Endometrial microvascular endothelial cells (primary cell): Measurements from ENCODE around the gene BCL10. TPM values are rescaled to one million over a fixed set of nuclear protein-coding genes. Genes with fewer than 3 reads are reported as not detected.

ENCODE experiments used
- in situ Hi-C: cut with HindIII; loops from 2 replicates; pipeline ENCODE4 v1.10.0; 2017; ENCODE audit warnings: low sequenced_read_pairs, low pct_unique_long_range_greater_than_20kb; ENCODE audit errors: inconsistent ontology term
- total RNA-seq: library from RNA; depleted of rRNA; stranded (reverse); fragments of >200 nt; gene quantifications from one replicate; pipeline ENCODE4 v1.2.3, GENCODE V29; 2015; ENCODE audit errors: inconsistent ontology term

BCL10 gene
- 73.1 TPM for total RNA-seq

DNA sequence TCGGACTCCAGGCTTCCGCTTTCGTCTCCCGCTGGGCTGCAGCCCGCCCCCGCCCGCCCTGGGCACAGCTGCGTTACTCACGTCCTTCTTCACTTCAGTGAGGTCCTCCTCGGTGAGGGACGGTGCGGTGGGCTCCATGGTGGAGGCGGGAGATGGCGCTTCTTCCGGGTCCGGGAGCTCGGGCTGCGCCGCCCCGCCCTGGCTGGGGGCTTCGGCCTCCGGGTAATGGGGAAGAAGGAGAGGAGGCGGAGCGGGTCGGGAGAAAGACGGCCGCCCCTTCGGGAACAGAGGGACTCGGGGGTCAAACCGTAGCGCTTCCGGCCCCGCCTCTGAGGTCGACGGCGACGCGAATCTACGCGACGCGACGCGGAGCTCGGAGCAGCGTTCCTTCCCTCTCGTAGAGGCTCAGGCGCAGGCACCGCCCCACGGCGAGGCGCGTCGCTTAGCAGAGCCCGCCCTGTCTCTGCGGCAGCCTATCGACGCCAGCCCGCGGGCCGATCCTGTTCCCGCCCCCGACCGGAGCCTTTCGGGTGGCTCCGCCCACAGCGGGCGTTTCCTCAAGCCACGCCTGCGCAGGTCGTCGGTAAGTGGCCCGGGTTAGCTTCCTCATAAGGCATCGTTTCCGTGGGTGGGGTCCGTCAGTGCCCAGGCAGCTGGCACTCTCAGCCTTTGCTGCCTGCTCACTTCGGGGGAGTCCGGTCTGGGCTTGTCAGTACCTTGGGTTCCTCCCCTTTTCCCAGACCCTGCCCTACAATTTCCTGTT, at the start of gene BCL10:
BCL10 (minus strand) TSS at position 418 of the 763 bp plus-strand sequence; CDS start at position 138, 280 bp downstream.
- in situ Hi-C loops = no loop called here

DNA sequence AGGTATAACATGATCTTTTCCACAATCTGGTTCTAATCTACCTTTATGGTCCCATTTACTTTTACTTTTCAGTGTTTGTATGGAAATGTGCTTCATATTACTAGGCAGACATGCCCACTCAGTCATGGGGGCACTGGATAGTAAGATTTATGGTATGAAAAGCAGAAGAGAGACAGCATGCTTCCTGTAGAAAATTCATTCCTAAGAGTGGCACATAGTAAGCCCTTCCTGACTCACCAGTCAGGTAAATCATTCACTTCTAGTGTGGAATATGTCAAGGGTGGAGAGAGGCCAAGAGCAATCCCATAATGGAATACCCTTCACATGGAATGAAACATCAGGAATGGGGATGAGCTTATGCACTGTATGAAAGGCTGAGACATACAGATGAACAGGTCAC, 49.5 kb upstream of the BCL10 start:
- in situ Hi-C loops = no loop called here

DNA sequence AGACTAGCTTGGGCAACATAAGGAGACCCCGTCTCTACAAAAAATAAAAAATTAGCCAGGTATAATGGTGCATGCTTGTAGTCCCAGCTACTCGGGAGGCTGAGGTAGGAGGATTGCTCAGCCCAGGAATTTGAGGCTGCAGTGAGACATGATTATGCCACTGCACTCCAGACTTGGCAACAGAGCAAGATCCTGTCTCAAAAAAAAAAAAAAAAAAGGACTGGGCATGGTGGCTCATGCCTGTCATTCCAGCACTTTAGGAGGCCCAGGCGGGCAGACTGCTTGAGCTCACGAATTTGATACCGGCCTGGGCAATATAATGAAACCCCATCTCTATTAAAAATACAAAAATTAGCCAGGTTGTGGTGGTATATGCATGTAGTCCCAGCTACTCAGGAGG, 47.3 kb upstream of the BCL10 start:
- in situ Hi-C loops = no loop called here

DNA sequence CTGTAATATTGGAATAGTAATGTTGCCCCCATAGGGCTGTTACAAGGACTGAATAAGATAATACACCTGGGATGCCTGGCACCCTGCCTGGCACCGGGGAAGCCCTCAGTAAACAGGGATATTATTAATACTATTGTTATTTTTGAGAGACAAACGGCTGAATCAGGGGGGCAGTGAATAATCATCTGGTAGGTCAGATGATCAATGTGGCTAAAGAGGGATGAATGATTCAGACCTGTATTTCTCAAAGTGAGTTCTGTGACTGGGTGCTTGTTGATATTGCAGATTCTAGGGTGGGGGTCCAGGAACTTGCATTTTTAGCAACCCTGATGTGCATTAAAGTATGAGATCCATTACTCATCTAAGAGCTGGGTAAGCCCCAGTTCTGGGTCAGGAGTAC, 46.2 kb upstream of the BCL10 start:
- in situ Hi-C loops = no loop called here

DNA sequence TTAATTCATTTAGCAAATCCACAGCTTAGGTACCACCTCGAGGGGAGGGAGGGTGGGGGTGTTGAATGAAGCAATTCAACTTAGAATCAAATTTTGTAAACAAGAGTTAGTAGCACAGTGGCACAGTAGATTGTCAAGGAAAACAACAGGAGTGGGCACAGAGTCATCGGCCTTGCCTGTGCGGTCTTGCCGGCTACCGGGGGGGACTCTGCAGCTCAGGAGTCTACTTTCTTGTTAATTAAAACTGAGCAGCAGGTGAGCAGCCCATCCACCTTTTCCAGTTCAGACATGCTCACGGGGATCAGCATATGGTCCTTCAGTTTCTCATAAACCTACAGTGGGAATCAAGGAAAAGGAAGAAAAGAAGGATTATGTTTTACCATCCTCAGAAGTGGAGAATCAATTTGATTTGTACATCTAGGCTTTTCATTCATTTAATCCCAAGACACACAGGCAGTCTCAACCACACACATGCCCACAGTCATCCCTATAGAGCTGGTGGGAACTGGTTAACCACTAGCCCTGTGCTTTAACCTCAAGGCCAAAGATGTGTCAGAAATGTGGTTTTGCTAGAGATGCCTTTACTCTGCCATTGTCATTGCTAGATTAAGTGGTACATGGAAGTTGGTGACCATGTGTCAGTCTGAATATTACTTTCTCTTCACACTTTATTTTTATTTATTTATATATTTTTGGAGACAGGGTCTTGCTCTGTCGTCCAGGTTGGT, 45.0 kb upstream of the BCL10 start:
- in situ Hi-C loops = no loop called here

DNA sequence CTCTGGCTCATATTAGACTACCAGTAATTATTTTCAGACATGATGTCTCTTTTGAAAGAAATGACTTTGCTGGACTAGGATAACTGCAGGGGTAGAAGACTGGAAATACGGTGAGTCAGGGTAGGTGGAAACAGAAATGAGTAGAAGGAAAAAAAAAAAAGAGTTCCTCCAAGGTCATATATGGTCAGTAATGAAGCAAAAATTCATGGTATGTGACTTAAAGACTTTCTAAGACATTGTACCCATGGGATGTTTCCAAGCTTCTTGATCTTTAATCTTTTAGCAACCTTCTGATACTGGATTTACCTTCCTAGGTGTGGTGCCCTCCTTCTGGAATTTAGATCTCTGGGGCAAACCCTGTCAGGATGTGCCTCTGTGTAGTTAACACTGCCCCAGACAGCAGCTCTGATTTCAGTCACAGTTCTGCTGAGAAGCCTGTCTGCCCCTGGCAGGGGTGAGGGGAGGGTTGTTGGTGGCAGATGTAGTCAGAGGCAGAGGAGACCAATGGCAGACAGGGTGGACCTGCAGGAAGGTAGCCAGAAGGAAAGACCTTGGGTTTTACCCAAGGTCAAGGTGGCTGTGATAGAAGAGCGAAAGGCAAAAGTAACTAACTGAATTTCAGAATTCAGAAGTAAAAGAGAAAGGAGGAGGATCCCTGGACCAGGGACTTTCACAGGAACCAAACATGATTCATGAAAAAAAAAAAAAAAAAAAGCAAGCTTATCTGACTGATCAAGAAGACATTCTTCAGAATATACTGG, 44.1 kb upstream of the BCL10 start:
- in situ Hi-C loops = no loop called here

DNA sequence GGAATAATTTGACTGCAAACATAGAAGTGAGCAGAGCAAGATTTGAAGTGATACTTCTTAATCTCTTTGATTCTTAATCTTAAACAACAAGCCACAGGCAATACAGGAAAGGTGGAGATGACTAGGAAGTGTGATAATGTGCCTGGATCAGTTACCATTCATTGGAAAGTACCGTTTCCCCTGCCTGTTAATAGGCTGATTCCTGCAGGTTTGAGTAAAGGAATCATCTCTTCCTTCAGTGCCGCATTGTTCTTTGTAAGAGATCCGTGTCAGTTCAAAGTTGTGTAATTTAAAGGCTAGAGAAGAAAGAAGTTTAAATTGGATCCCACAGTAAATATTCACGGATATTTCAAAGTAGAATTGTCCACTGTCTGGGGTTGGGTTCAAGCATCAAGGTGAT, 43.5 kb upstream of the BCL10 start:
- in situ Hi-C loops = loop anchor here (10.0 kb wide), 1 partner anchor 245 kb away; no protein-coding TSS in a partner anchor

DNA sequence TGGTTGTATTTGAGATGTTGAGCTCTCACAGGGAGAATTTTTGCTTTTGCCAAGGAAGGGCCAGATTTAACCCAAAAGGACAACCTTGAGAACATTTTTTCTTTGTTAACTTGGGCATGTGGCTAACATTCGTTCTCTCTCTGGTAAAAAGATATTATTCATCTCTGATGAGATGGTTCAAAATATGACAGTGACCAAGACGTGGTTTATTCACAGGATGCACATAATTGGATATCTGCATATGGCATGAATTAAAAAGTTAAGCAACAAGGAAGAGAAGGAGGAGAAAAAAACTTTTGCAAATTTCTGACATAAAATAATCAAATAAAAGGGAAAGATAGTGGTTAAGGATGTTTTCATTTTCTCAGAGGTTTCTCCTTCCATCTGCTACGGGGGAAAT, 43.1 kb upstream of the BCL10 start:
- in situ Hi-C loops = loop anchor here (10.0 kb wide), 1 partner anchor 245 kb away; no protein-coding TSS in a partner anchor

DNA sequence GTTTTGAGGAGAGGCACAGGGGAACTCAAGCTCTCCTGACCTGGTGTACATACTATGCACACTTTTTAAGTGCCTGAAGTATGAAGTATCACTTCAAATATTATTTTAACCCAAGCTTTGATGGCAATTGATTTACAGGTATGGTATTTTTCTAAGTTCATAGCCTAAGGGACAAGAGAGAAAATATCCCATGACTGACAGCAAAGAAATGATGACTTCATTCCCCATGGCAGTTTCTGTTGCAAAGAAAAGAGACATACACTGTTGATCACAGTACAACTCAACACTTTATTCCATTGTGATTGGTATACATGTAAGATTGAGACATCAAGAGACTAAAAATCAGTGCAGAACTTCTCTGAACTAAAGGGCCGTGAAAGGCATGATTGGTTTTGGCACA, 41.8 kb upstream of the BCL10 start:
- in situ Hi-C loops = loop anchor here (10.0 kb wide), 1 partner anchor 247 kb away; no protein-coding TSS in a partner anchor

DNA sequence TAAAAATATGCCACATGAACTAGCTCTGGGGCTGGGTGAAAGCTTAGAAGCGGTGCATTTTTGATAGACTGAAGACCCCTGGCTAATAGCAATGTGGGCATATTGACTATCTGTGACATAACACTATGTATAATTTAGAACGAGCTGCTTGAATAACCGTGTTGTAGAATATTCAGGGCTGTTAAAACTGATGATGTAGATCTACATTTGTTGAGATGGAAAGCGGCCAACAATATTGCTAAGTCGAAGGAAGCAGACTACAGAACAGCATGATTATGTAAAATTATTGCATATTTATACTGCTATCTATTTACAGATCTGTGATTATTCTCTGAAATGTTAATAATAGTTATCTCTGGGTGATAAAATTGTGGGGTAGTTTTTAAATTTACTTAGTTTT, 41.1 kb upstream of the BCL10 start:
- in situ Hi-C loops = loop anchor here (10.0 kb wide), 1 partner anchor 247 kb away; no protein-coding TSS in a partner anchor

DNA sequence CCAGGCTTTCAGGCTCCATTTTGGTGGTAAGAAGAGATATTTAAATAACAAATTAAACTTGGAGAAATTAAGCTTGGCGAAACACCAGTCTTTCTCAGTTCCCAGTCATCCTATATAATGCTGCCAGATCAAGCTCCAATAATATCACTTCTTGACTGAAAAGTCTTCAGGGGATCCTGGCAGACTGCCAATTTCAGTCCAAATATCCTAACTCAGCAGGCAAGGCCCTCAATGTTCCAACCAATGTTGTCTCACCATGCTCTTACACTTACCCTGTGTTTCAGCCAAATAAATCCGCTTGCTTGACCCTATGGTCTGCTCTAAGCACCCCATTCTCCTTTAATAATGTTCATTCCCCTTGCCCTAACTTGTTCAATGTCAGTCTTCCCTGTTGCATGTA, 39.9 kb upstream of the BCL10 start:
- in situ Hi-C loops = loop anchor here (10.0 kb wide), 1 partner anchor 248 kb away; no protein-coding TSS in a partner anchor

DNA sequence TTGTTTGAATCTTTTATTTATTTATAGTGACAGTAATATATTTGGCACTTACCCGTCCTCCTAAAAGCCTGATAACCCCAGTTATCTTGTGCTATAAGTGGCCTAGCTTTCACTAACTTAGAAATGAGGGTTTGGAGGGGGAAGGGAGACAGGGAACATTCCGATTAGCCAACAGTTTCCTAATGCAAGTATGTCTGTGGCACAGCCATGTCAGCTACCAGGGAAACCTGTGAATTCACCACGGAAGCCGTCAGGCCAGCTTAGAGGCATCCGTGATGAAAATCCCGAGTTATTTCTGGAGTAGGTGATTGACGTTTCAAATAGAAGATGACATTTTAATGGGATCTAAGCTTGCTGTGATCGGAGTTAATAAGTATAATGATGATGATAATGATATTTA, 39.4 kb upstream of the BCL10 start:
- in situ Hi-C loops = loop anchor here (10.0 kb wide), 1 partner anchor 249 kb away; no protein-coding TSS in a partner anchor

DNA sequence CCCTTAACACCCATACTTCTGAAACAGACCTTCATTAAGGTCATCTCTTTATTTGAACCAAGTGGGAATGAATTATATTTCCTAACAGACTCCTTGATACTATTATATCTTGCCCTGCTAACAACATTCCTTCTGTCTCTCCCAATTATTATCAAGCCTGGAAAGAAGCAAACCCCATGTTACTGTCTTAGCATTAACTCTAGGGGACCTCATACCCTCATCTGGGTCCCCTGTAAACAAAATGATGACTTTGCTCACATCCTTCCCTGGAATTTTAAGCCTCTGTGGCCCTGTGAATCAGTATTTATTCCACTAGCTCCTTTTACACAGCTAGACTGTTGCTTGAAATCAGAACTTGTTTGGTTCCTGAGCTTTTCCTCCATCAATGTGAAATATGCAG, 38.3 kb upstream of the BCL10 start:
- in situ Hi-C loops = loop anchor here (10.0 kb wide), 1 partner anchor 250 kb away; no protein-coding TSS in a partner anchor

DNA sequence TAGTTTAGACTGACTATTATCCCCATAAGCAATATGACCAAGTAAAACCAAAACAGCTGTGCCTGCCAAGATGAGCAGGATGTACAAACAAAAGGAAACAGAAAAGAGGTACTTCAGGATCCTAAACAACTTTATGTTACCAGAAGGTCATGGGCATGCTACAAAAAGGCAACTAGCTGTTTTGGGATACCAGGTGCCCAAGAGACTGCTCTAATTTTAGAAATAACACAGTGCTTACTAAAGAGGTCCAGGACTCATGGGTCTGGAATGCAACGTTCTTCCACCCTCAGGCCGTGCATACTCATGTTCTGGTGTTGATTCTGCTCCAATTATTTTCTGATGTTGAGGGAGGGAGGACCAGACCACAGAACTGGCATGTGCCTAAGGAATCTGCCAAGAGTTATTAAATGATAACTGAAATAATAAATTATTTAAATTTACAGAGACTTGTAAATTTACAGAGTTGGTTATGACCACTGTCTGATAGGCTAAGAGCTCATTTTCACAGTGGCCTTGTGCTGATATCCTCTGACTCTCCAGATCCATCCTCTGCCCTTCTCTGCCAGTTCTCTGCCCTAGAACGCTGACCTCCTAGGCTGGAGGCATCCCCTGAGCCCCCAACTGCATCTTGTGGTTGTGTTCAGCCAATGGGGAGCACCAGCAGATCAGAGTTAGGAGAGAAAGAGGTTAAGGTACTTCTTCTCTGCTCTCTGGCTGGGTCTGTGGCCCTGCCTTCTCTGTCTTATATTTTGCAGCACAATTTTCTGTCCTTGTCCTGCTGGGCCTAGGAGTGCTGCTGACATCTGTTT, 37.7 kb upstream of the BCL10 start:
- in situ Hi-C loops = loop anchor here (10.0 kb wide), 1 partner anchor 251 kb away; no protein-coding TSS in a partner anchor

DNA sequence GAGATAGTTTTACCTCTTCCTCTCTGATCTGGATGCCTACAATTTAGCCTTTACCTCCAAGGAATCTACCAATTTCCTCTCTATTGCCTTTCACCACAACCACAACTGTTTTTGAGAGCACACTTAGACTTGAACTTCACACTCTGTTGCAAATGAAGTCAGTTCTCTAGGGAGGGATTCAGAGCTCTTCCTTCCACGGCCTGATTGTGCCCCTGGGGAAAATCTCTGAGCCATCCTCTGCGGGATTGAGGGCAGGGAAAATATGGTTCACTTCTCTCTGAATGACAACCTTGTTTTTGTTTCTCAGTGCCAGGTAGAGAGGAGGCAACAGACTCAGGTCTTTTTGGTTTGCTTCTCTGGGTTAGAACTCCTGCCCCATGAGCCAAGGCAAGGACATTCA, 35.4 kb upstream of the BCL10 start:
- in situ Hi-C loops = loop anchor here (10.0 kb wide), 1 partner anchor 253 kb away; no protein-coding TSS in a partner anchor

DNA sequence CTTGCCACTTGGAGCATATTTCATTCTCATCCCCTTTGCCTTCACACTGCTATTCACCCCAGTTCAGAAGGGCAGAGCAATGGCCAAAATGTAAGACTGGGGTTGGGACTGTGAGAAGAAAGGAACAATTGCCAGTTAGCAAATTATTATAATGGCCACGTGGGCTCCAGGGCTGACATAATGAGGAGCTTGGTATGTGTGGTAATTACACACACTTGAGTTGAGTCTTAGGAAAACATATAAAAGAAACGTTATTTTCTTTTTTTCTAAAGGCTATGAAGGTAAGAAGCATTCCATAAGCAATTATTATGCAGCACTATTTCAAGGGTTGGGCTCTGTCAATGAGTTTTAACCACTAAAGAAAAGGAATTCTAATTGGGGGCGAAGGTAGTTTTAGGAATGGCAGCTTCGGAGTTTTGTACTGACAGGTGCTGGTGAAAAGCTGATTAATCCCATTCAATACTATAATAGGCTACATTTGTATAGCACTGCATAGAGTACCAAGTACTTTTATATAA, 32.5 kb upstream of the BCL10 start:
- in situ Hi-C loops = no loop called here

DNA sequence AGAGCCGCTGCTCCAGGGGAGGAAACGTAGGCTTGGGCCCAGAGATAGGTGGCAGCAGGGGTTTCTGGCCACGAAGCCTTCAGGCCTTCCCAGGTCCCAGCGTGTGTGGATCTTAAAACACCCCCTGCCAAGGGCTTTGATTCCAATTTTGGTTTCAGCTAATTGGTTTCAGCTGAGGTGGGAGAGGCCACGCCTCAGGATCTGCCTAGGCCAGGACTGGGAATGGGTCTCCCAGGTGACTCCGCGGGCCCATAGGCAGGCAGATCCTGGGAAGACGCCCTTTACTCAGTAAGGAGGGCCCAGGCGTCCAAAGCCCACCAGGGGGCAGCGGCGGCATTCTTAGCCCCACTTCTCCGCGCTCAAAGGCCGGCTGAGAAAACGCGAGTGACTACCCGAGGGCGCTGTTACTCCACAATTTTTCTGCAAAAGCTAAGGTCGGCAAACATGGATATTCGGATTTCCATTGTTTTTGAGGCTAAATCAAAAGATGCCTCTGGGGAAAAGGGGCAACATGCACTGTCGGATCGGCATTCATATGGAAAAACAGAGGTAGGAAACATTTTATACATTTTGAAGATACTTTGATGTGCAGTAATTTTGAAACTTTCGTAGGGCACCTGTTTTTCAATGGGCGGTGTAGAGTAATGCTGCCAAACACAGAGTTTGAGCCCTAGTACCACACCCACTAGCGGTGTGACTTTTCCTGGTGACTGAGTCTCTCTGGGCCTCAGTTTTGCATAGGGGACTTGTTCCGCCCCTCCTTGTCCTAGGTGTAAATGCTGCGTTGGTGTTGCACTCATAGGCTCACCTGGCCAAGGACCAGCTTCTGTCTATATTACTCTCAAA, 31.8 kb upstream of the BCL10 start:
- in situ Hi-C loops = no loop called here
